Embryonic facial prominence (tissue), 1 donor: ENCODE measurements around the gene PDZD2.
A peak's percentile ranks its signal among the peaks of the same experiment; 100 is the strongest.
"Not testable (repeated sequence)": the region's sequence is repeated elsewhere in the genome, so short reads cannot be mapped to it uniquely, and the experiment has no call there.

ENCODE experiments used
- DNase-seq: peaks from one replicate; pipeline ENCODE4 v3.0.0-alpha.2; 2016; ENCODE audit errors: extremely low spot score

Gene PDZD2

DNA sequence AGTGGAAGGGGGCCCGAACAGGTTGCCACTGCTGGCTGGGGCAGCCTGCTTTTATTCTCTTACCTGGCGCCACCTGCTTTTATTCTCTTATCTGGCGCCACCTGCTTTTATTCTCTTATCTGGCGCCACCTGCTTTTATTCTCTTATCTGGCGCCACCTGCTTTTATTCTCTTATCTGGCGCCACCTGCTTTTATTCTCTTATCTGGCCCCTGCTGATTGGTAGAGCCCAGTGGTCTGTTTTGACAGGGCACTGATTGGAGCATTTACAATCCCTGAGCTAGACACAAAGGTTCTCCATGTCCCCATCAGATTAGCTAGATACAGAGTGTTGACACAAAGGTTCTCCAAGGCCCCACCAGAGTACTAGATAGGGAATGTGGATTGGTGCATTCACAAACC, 52.5 kb downstream of the PDZD2 start:
- DNase-seq: not testable (repeated sequence)

DNA sequence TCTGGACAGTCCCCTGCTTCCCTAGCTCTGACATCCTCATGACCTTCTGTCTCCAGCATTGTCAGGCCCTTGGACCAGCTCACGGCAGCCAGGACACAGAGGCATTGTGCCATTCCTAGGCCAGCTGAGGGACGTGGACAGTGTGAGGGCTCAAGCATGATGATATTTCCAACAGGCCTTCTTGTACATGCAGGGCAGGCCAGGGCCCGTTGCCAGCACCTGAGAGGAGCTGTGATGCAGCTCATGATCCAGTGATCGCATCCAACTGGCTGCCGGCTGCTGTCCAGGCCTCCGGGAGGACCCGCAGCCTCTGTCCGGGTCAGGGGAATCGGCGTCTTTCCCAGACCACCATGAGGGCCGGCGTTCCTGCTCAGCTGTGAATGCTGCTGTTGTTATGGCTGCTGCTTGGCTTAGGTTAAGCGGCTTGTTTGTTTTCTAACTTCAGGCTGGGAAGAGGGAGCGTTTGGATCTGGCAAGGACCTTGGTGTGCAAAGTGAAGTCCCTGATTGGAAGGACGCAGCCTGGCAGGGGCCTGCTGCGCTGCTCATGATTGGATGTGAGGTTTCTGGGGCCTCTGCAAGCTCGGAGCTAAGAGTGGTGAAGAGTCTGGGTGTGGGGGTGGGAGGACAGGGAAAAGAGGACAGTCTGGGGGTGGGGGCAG, 53.8 kb downstream of the PDZD2 start:
- no peak for DNase-seq

DNA sequence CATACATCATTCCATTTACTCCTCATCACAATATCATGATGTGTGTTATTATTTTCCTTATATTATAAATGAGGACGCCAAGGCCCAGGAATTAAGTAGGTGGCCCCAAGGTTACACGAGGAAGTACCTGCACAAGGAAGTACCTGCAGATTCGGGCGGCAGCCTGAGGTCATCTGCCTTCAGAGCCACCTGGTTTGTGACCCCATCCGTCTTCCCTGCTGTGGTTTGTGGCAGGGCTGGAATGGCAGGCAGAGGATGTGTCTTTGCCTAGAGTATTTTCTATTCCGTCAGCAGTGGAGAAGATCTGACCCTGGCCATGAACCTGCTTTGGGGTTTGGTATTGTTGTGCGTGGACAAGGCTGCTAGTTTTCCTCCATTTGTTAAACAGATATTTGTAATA, 59.7 kb downstream of the PDZD2 start:
- no peak for DNase-seq

DNA sequence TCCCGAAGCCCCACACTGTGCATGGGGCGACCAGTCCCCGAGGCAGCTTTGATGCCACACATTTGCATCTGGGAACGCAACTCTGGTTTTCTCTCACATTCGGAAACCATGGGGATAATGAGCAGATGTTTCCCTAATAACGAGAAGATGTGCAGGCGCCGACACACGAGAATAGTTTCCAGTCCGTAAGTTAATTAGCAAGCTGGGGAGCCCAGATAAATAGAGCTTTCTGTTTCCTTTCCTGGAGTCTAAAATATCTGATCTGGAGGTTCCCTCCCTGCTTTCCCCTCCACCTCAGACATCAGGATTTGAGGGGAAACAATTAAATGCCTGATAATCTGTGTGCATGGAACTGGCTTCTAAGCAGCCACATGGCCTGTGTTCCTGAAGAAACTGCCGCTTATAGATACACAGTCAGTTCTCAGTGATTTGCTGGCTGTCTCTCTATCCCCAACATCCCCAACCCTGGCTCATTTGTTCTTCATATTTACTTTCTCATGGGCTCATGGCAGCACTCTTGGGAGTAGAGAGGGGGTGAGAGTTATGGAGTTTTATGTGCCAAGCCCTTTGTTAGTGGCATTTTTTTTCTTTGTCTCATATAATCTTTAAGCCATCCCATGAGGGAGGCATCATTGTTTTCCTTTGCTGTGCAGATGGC, 62.8 kb downstream of the PDZD2 start:
- DNase-seq: no peak

GRCh38 chr5:31702712-31703111, 63.8 kb downstream of the PDZD2 start:
- DNase-seq: peak; percentile 69

DNA sequence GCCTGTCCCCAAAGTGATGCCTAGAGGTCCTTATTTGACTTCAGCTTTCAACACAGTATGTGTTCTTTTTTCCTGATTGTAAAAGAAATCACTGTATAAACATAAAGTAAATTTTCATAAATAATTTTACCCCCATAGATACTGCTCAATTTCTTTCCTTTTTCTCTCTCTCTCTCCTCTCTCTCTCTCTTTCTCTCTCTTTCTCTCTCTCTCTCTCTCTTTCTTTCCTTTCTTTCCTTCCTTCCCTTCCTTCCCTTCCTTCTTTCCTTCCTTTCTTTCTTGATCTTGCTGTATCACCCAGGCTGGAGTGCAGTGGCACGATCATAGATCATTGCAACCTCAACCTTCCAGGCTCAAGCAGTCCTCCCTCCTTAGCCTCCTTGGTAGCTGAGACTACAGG, 64.8 kb downstream of the PDZD2 start:
- DNase-seq: no peak

- no peak for DNase-seq
These were observed 67.3 kb downstream of the PDZD2 start for GRCh38 chr5:31706186-31706585.

GRCh38 chr5:31707329-31707728, 68.4 kb downstream of the PDZD2 start:
- DNase-seq: no peak

GRCh38 chr5:31708089-31708488, 69.2 kb downstream of the PDZD2 start:
- no peak for DNase-seq

DNA sequence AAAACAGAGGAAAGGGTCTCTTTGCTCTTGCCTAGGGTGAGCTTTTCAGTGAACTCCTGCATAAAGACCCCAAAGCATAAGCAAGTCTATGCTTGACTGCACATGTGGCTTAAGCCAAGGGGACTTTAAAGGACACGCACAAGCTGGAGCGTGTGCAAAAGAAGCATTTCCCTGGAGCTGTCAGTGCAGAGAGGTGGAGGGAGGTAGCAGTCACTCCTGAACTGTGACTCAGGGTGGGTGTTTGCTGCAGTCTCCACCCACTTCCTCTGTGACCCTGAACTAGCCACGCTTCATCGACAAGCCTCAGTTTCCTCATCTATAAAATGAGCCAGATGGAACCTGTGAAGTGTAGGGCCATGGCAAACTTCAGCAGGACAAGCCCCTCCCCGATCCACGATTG, 72.4 kb downstream of the PDZD2 start:
- DNase-seq: no peak

- DNase-seq: no peak
These were observed 73.1 kb downstream of the PDZD2 start for GRCh38 chr5:31711935-31712592.

DNA sequence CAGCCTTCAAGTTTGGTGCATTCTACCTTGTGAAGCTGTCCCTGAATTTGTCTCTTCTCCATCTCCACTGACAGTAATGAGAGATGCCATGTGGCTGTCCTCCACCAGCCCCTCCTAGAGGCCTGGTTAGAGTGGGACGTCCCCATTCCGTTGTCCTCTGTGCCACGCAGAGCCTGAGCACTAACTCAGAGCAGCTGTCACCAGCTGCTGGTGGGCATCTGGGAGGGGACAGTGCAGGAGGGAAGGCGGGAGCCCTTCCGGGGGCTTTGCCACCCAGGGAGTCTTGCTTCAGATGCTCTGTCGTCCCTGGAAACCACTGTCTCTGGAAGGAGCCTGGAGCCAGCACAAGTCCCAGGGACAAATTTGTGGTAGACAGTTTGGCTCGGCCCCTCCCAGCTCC, 78.6 kb downstream of the PDZD2 start:
- DNase-seq: no peak

DNA sequence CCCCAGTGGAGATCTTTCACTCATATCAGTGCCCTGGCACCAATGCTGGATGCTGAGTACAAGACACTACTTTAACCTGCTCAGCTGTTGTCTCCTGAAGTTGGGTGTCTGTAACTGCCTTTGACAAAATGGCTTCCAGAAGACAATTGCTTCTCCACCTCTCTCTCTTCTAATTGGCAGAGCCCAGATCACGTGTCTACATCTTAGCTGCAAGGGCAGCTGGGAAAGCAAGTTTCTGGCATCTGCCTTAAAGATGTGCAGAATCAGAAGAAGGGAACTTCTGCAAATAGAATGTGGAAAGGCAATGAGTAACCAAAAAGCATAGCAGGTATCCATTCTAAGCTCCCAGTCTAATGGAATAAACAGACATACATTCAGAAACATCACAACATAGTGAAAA, 81.1 kb downstream of the PDZD2 start:
- DNase-seq: no peak

DNA sequence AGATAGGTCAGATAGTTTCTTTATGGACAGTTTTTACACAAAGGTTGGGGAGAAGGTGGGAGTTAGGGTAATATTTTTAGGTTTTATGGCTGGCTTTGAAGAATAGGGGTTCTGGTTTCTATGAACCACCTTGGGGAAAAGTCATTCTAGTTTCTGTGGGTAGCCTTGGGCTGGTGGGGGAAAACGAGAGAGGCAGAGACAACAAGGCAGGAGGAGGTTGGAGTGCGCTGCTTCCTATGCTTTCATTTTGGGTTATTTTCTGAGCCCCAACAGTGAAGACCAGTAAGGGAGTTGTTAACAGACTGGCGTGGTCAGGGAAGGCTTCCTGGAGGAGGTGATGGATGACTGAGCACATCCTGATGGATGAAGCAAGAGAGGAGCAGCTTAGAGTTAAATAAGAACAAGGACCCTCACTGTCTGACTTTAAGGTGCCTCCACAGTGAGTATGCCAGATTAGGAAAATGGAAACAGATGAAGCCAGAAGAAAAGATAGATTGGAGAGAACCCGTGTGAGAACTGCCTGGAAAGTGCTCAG, 81.9 kb downstream of the PDZD2 start:
- DNase-seq: no peak

DNA sequence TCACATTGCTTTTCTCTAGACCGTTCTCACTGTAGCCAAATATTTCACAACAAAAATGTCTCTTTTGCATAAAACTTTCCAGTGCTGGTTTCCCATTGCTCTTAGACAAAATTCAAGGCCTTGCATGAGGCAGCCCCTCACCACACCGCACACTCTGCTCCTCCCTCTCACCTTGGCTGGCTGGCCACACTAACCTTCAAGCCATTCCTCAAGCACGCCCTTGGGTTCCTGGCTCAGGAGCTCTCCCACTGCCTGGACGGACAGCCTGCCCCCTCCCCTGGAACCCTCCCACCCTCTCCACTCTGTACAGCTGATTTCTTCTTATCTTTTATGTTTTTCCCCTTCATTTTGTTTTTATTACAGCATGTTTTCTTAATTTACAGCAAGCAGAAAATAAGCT, 83.2 kb downstream of the PDZD2 start:
- DNase-seq: no peak

GRCh38 chr5:31725996-31726395, 87.1 kb downstream of the PDZD2 start:
- no peak for DNase-seq

- no peak for DNase-seq
These were observed 88.0 kb downstream of the PDZD2 start for GRCh38 chr5:31726952-31727351.

DNA sequence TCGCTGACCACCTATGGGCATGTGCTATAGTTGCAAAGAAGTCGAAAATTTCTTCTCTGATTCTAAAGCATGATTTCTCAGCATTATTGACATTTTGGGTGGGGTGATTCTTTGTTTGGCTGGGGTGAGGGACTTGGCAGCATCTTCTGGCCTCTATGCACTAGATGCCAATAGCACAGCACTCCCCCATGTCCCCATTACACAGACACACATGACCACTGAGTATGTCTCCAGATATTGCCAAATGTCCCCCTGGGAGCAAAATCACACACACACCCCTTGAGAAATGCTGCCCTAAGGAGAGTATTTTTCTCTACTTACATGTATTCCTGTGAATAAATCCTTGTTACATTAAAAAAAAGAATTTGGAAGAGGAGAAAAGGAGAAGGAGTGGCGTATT, 89.1 kb downstream of the PDZD2 start:
- no peak for DNase-seq

DNA sequence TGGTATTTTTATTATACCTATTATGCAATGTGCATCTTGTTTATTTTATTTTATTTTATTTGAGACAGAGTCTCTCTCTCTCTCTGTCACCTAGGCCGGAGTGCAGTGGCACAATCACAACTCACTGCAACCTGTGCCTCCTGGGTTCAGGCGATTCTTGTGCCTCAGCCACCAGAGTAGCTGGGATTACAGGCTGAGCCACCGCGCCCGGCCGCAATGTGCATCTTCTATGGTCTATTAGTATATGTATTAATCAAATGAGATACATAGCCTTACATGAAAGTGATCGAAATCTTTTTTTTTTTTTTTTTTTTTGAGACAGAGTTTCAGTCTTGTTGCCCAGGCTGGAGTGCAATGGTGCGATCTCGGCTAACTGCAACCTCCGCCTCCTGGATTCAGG, 89.9 kb downstream of the PDZD2 start:
- DNase-seq: not testable (repeated sequence)

DNA sequence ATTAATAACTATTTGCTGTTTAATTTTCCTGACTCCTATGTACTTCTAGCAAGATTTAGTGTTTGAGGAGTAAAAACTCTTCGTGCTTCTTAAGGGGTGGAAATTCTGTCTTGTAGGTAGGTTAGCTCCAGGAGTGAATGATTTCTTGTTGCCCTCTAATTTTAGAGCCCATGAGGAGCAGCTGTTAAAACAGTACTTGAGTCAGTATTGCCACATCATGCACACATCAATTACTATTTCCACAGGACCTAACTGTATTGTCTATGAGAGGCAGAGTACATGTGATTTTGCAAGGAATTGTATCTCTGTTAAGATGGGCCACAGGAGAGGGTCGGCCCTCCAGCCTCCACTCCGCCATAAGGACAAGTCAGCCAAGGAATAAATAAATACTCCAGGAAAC, 91.2 kb downstream of the PDZD2 start:
- no peak for DNase-seq

GRCh38 chr5:31731016-31731415, 92.1 kb downstream of the PDZD2 start:
- no peak for DNase-seq

GRCh38 chr5:31731710-31732301, 92.9 kb downstream of the PDZD2 start:
- no peak for DNase-seq

GRCh38 chr5:31732821-31733220, 93.9 kb downstream of the PDZD2 start:
- not testable (repeated sequence) for DNase-seq
